K562 (cell line): ENCODE results near the gene C1orf167. TPM values are rescaled to one million over a fixed set of nuclear protein-coding genes. Genes with fewer than 3 reads are reported as not detected.

Experiments used
- ATF6 ChIP-seq: sonication (generic); formaldehyde crosslinking; IDR thresholded peaks from 2 replicates; pipeline ENCODE4 v1.4.0; 2020; ENCODE audit warnings: mild to moderate bottlenecking, missing genetic modification reagents
- ATF7 ChIP-seq: fragments of 450-650 bp; IDR thresholded peaks from 2 replicates; pipeline ENCODE4 v1.7.1; 2014; ENCODE audit warnings: mild to moderate bottlenecking, moderate library complexity
- BACH1 ChIP-seq: fragments of 200-800 bp; sonication (Bioruptor generic); IDR thresholded peaks from 2 replicates; pipeline ENCODE4 v1.6.1; 2016; ENCODE audit warnings: missing genetic modification characterization, missing compliant biosample characterization
- E2F1 ChIP-seq: sonication (generic); formaldehyde crosslinking; IDR thresholded peaks from 2 replicates; pipeline ENCODE4 v1.8.1; 2023; ENCODE audit warnings: mild to moderate bottlenecking, missing genetic modification reagents, moderate library complexity
- E4F1 ChIP-seq: fragments of 250-450 bp; sonication (Bioruptor Pico); IDR thresholded peaks from 2 replicates; pipeline ENCODE4 v1.5.0; 2021; ENCODE audit warnings: mild to moderate bottlenecking, borderline replicate concordance
- MLLT1 ChIP-seq, 2 experiments: fragments of 450-650 bp; IDR thresholded peaks; 2 replicates each; pipeline ENCODE4 v1.6.1; 2016
- NFXL1 ChIP-seq: fragments of 450-650 bp; formaldehyde crosslinking; IDR thresholded peaks from 2 replicates; pipeline ENCODE4 v1.4.0; 2021; ENCODE audit warnings: mild to moderate bottlenecking
- PRDM10 ChIP-seq: fragments of 450-650 bp; IDR thresholded peaks from 2 replicates; pipeline ENCODE4 v1.6.1; 2018; ENCODE audit not compliant: partially characterized antibody
- PRMT5 ChIP-seq: sonication (generic); formaldehyde crosslinking; IDR thresholded peaks from 2 replicates; pipeline ENCODE4 v1.5.0; 2020; ENCODE audit warnings: missing genetic modification reagents
- TEAD1 ChIP-seq, 2 experiments: fragments of 450-650 bp in 1 of 2; sonication (generic) in 1 of 2; formaldehyde crosslinking; IDR thresholded peaks; 2 replicates each; pipeline versions ENCODE4 v1.4.0 to v1.8.0; 2020 to 2022; ENCODE audit warnings: mild to moderate bottlenecking in 2 of 2, missing genetic modification reagents in 1 of 2
- USF1 ChIP-seq: sonication (generic); formaldehyde crosslinking; IDR thresholded peaks from 2 replicates; pipeline ENCODE4 v1.9.0; 2022; ENCODE audit warnings: mild to moderate bottlenecking, missing genetic modification reagents
- XRCC5 ChIP-seq: fragments of 200-400 bp; formaldehyde crosslinking; IDR thresholded peaks from 2 replicates; pipeline ENCODE4 v1.6.1; 2017; ENCODE audit warnings: low read depth, mild to moderate bottlenecking, low read length
- ZNF143 ChIP-seq: sonication (generic); formaldehyde crosslinking; IDR thresholded peaks from 2 replicates; pipeline ENCODE4 v1.9.0; 2022; ENCODE audit warnings: mild to moderate bottlenecking, missing genetic modification reagents
- ZNF324 ChIP-seq: fragments of 250-450 bp; sonication (Bioruptor Pico); IDR thresholded peaks from 2 replicates; pipeline ENCODE4 v1.4.0; 2020; ENCODE audit warnings: mild to moderate bottlenecking
- ZNF41 ChIP-seq: fragments of 250-450 bp; sonication (Bioruptor Pico); conservative IDR thresholded peaks from 2 replicates; pipeline ENCODE4 v1.4.0; 2020; ENCODE audit warnings: mild to moderate bottlenecking
- polyA plus RNA-seq, 8 experiments: library from polyadenylated mRNA; depleted of rRNA in 4 of 8; stranded (reverse) in 5 of 8; unstranded in 3 of 8; fragments of >200 nt; fragmentation: Nextera tagmentation in 2 of 8; fragmentation: Illumina TruSeq in 1 of 8; extraction: Ambion mirVana in 2 of 8; extraction: Trizol in 1 of 8; gene quantifications; 2 replicates each; pipeline versions ENCODE4 v1.2.1 to v1.2.3, GENCODE V29; 2011 to 2014; ENCODE audit warnings: inconsistent platforms in 1 of 8, missing spikeins in 1 of 8
- total RNA-seq, 7 experiments: library from RNA; depleted of rRNA in 6 of 7; stranded (reverse); fragments of >200 nt in 6 of 7; fragmentation: Illumina TruSeq in 2 of 7; extraction: Trizol in 2 of 7; gene quantifications; 2 replicates each; pipeline versions ENCODE4 v1.2.1 to v1.2.3, GENCODE V29; 2011 to 2021; ENCODE audit warnings: low replicate concordance in 1 of 7

Gene C1orf167
- total and polyA plus RNA-seq, 9 of the 15 experiments (the other 6 are each of a cell fraction or from before 2014, with no cell fraction given) = 0.22 to 0.86 (median 0.31) TPM; not detected in 2

- TF ChIP-seq PRDM10 (no peak), ZNF143 (peak; percentile 64; the same call in 1 of the 2 replicates), ZNF41 (CRISPR knock-in tag) (no peak), E2F1 (no peak), BACH1 (tag) (peak; percentile 46; the same call in 1 of the 2 replicates), USF1 (peak; percentile 58; the same call in 1 of the 2 replicates), ATF7 (peak; percentile 22; the same call in 1 of the 2 replicates), XRCC5 (0 out of 2 replicates have a peak, but pooled peaks have one; percentile 37), TEAD1 (CRISPR knock-in tag; IDR thresholded peaks at IDR 0.05) (peak in 1 of 2 experiments; percentile 85; a peak in 3 of 4 replicates), PRMT5 (CRISPR knock-in tag) (no peak), MLLT1 (IDR thresholded peaks at IDR 0.05) (0 out of 4 replicates have a peak, but pooled peaks of 1 of the 2 experiments have one; percentile 58), NFXL1 (CRISPR knock-in tag) (no peak), E4F1 (CRISPR knock-in tag) (no peak), ATF6 (CRISPR knock-in tag) (no peak), ZNF324 (CRISPR knock-in tag) (0 out of 2 replicates have a peak, but pooled peaks have one; percentile 6)
These were observed 38.9 kb downstream of the C1orf167 start (continued) for GRCh38 chr1:11800756-11801433.
